Measurements from ENCODE around the gene MYPOP. TPM values are rescaled to one million over a fixed set of nuclear protein-coding genes. Genes with fewer than 3 reads are reported as not detected.

MYPOP gene
- total and polyA plus RNA-seq, 2 of the 13 experiments (the other 11 are each of a cell fraction or from before 2014, with no cell fraction given) = 2.3 to 2.7 TPM

GRCh38 chr19:45863840-45864628 is 38.4 kb downstream of the MYPOP start, which contains the start of gene FOXA3 (continued):
- TF ChIP-seq ETV5 (CRISPR knock-in tag; IDR thresholded peaks at IDR 0.05; ENCODE audit: borderline replicate concordance) (peak; percentile 33; the same call in 1 of the 2 replicates), MYC (CRISPR knock-in tag; IDR thresholded peaks at IDR 0.05; ENCODE audit: borderline replicate concordance) (peak; percentile 43; the same call in 1 of the 2 replicates), NR3C1 (CRISPR knock-in tag; IDR thresholded peaks at IDR 0.05) (no peak), ZNF788 (CRISPR knock-in tag; IDR thresholded peaks at IDR 0.05; ENCODE audit: borderline replicate concordance) (no peak), ASH2L (IDR thresholded peaks at IDR 0.05; ENCODE audit: insufficient read length, low read depth, low read length) (peak; percentile 43), GATA4 (IDR thresholded peaks at IDR 0.05; ENCODE audit: borderline replicate concordance, low read depth) (0 out of 2 replicates have a peak, but pooled peaks have one; percentile 55), KLF6 (CRISPR knock-in tag; IDR thresholded peaks at IDR 0.05) (peak; percentile 73; the same call in 1 of the 2 replicates), HNRNPH1 (optimal IDR thresholded peaks at IDR 0.05; ENCODE audit: low read depth, low read length) (no peak), HIVEP1 (CRISPR knock-in tag; IDR thresholded peaks at IDR 0.05) (peak; percentile 15; the same call in 1 of the 2 replicates), FOXC1 (CRISPR knock-in tag; IDR thresholded peaks at IDR 0.05; ENCODE audit: borderline replicate concordance) (no peak), ZNF282 (IDR thresholded peaks at IDR 0.05; ENCODE audit: partially characterized antibody) (no peak), ZNF235 (CRISPR knock-in tag; IDR thresholded peaks at IDR 0.05; ENCODE audit: borderline replicate concordance) (peak; percentile 48), ZNF614 (CRISPR knock-in tag; IDR thresholded peaks at IDR 0.05; ENCODE audit: borderline replicate concordance) (0 out of 2 replicates have a peak, but pooled peaks have one; percentile 49), ZNF451 (CRISPR knock-in tag; IDR thresholded peaks at IDR 0.05) (peak; percentile 71; the same call in 1 of the 2 replicates), NR2F1 (CRISPR knock-in tag; IDR thresholded peaks at IDR 0.05) (0 out of 4 replicates have a peak, but pooled peaks of 1 of the 2 experiments have one; percentile 21), THYN1 (CRISPR knock-in tag; IDR thresholded peaks at IDR 0.05; ENCODE audit: borderline replicate concordance, low read depth) (no peak), ZFX (CRISPR knock-in tag; IDR thresholded peaks at IDR 0.05; ENCODE audit: low read depth) (no peak), ZNF546 (CRISPR knock-in tag; conservative IDR thresholded peaks at IDR 0.05) (peak; percentile 22; the same call in 1 of the 2 replicates), ZNF460 (CRISPR knock-in tag; IDR thresholded peaks at IDR 0.05; ENCODE audit: borderline replicate concordance) (no peak), REL (CRISPR knock-in tag; conservative IDR thresholded peaks at IDR 0.05) (no peak), ZBTB8A (CRISPR knock-in tag; IDR thresholded peaks at IDR 0.05; ENCODE audit: borderline replicate concordance, low read depth) (no peak), RCOR2 (CRISPR knock-in tag; IDR thresholded peaks at IDR 0.05) (peak; percentile 78), PRPF4 (IDR thresholded peaks at IDR 0.05; ENCODE audit: low read depth, low read length, poor library complexity, severe bottlenecking) (no peak), SPEN (CRISPR knock-in tag; IDR thresholded peaks at IDR 0.05; ENCODE audit: low read depth) (peak; percentile 50; the same call in 1 of the 2 replicates), HES4 (CRISPR knock-in tag; IDR thresholded peaks at IDR 0.05; ENCODE audit: borderline replicate concordance) (0 out of 2 replicates have a peak, but pooled peaks have one; percentile 69), ZNF7 (CRISPR knock-in tag; IDR thresholded peaks at IDR 0.05) (no peak), GATAD2A (CRISPR knock-in tag; IDR thresholded peaks at IDR 0.05) (peak; percentile 28; the same call in 1 of the 2 replicates)
- TF ChIP-seq, protein P1, sequence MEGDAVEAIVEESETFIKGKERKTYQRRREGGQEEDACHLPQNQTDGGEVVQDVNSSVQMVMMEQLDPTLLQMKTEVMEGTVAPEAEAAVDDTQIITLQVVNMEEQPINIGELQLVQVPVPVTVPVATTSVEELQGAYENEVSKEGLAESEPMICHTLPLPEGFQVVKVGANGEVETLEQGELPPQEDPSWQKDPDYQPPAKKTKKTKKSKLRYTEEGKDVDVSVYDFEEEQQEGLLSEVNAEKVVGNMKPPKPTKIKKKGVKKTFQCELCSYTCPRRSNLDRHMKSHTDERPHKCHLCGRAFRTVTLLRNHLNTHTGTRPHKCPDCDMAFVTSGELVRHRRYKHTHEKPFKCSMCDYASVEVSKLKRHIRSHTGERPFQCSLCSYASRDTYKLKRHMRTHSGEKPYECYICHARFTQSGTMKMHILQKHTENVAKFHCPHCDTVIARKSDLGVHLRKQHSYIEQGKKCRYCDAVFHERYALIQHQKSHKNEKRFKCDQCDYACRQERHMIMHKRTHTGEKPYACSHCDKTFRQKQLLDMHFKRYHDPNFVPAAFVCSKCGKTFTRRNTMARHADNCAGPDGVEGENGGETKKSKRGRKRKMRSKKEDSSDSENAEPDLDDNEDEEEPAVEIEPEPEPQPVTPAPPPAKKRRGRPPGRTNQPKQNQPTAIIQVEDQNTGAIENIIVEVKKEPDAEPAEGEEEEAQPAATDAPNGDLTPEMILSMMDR (CRISPR knock-in tag; IDR thresholded peaks at IDR 0.05) = peak; percentile 86
- TF ChIP-seq, protein P2, sequence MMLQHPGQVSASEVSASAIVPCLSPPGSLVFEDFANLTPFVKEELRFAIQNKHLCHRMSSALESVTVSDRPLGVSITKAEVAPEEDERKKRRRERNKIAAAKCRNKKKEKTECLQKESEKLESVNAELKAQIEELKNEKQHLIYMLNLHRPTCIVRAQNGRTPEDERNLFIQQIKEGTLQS (CRISPR knock-in tag; IDR thresholded peaks at IDR 0.05) = no peak
